NB4 (cell line): ENCODE data around the gene ATP1B2.

Experiments
- CTCF ChIP-seq: IDR thresholded peaks from one replicate; pipeline ENCODE4 v1.5.1; 2012; ENCODE audit warnings: low read depth, low read length
- POLR2A ChIP-seq: IDR thresholded peaks from 2 replicates; pipeline ENCODE4 v1.6.1; 2011; ENCODE audit warnings: mild to moderate bottlenecking; ENCODE audit not compliant: insufficient read length; ENCODE audit errors: extremely low read depth

GRCh38 chr17:7613769-7614424 lies 36.8 kb upstream of the ATP1B2 start:
- TF ChIP-seq POLR2A (no peak), CTCF (no peak)
